SKM-1 (cell line): ENCODE measurements around the gene MGST3.
"Not testable (repeated sequence)": the region's sequence is repeated elsewhere in the genome, so short reads cannot be mapped to it uniquely, and the experiment has no call there.

Experiments
- DNase-seq: peaks from one replicate; lab custom pipeline; 2025; ENCODE audit not compliant: unreplicated experiment; lab: John Stamatoyannopoulos, UW

Gene MGST3

GRCh38 chr1:165697491-165697880 is 66.5 kb downstream of the MGST3 start:
- no peak for DNase-seq

GRCh38 chr1:165697881-165698760 is 67.1 kb downstream of the MGST3 start, which contains the start of gene ALDH9A1:
Gene ALDH9A1 (minus strand): TSS chr1:165698562. CDS start chr1:165698558, 4 bp downstream.
- DNase-seq = peak; percentile 94

DNA sequence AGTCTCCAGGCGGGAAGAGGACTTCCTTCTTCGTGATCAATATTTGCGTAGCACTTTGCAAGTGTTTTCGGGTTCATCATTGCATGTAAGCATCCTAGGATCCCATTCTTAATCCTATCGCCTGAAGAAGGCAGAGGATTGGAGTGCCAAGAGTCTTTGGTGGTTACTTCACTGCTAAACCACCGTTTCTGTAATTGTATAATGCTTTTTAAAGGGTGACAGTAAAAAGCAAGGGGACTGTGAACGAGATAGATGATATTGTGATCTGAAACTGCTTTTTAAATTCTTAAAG is 67.7 kb downstream of the MGST3 start:
- no peak for DNase-seq

DNA sequence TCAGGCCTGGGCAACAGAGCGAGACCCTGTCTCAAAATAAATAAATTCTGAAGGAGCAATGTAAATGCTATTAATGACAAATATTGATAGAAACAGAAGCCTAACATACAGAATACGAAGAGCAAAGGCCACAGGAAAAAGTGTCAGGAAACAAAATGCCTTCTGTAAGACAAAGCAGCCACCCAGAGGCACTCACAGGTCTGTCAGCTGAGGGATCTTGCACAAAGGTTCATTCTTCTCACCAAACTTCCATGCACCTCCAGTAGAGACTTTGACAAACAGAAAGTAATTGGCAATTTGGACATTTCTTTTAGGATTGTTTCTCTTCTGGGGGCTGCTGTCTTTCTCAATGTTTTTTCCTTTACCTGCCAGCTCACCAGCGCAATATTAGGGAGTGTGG is 68.5 kb downstream of the MGST3 start:
- no peak for DNase-seq

DNA sequence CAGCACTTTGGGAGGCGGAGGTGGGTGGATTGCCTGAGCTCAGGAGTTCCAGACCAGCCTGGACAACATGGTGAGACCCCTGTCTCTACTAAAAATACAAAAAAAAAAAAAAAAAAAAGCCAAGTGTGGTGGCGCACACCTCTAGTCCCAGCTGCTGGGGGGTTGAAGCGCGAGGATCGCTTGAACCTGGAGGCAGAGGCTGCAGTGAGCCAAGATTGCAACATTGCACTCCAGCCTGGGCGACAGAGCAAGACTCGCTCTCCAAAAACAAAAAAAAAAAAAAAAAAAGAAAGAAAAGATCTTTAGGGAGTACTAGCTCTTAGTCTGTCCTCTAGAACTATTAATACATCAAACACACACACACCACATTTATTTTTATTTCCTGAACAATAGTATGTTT is 70.9 kb downstream of the MGST3 start:
- DNase-seq = not testable (repeated sequence)

DNA sequence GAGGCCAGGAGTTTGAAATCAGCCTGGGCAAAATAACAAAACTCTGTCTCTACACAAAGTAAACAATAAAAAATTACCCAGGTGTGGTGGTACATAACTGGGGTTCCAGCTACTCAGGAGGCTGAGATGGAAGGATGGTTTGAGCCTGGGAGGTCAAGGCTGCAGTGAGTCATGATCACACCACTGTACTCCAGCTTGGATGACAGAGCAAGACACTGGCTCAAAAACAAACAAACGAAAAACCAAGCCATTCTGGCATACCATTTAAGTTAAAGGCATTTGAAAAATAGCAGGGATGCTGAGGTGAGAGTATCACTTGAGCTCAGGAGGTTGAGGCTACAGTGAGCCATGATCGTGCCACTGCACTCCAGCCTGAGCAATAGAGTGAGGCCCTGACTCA is 72.6 kb downstream of the MGST3 start:
- DNase-seq = no peak
